ENCODE measurements around the gene LIFR.
"Not testable (repeated sequence)": the region's sequence is repeated elsewhere in the genome, so short reads cannot be mapped to it uniquely, and the experiment has no call there.

LIFR gene

DNA sequence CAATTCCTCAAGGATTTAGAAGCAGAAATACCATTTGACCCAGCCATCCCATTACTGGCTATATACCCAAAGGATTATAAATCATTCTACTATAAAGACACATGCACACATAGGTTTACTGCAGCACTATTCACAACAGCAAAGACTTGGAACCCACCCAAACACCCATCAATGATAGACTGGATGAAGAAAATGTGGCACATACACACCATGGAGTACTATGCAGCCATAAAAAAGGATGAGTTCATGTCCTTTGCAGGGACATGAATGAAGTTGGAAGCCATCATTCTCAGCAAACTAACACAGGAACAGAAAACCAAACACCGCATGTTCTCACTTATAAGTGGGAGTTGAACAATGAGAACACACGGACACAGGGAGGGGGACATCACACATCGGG is 39.8 kb downstream of the LIFR start:
- DNase-seq (ENCODE audit: low spot score): not testable (repeated sequence)

DNA sequence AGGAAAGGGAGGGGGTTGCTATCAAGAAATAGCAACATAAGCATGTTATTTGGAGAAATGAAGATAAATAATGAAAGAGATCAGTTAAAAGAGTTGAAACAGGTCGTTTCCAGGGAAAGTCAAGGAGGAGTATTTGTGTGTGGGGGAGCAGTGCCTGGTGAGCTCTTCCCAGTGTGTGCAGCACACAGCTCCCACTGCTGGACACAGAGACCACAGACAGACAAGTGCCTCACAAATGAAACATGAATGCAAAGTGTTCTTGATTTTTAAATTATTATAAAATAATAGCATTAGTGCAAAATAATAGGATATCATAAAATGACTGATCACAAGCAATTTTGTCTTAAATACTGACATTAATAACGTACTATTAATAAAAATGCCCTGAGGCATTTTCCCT is 40.8 kb downstream of the LIFR start:
- DNase-seq (ENCODE audit: low spot score): peak; percentile 18

GRCh38 chr5:38515092-38515491 is 41.4 kb downstream of the LIFR start:
- no peak for DNase-seq (ENCODE audit: low spot score)

GRCh38 chr5:38509185-38509584 is 47.3 kb downstream of the LIFR start:
- no peak for DNase-seq (ENCODE audit: low spot score)

DNA sequence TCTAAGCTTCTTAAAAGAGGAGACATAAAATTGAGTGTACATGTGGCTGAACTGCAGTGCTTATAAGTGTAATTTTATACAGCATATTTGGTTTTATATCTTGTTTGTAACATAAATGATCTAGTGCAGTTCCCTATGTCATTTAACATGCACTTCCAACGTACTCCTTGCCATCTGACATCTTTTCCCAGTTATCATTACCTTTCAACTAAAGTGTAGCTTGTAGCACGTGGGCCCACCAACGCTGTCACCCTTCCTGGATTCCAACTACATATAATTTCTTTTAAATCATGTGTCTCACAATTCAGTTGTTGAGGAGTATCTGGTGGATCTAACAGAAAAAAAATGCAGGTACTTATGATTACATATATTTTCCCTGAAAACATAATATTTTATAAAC is 50.1 kb downstream of the LIFR start:
- DNase-seq (ENCODE audit: low spot score): no peak

DNA sequence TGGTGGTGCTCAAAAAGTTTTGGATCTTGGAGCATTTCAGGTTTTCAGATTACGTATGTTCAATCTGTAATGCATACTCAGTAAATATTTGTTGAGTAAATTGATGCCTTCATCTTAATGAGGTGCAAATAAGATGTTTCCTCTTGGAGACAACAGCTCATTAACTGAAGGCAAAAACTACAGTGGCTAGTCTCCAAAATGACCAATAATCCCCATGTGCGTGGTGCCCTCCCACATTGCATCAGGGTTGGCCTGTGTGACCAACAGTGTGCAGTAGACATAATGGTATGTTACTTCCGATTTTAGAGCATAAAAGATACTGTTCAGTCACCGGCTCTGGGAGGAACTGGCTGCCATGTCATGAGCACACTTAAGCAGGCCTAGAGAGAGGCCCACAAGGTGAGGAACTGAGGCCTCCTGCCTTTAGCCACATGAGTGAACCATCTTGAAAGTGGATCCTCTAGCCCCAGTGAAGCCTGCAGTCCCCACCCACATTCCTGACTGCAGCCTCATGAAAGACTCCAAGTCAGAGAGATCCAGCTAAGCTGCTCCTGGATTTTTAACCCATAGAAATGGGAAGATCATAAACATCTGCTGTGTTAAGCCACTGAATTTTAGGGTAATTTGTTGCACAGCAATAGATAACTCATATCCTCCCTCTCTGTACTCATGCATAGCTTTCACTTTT is 55.7 kb downstream of the LIFR start:
- no peak for DNase-seq (ENCODE audit: low spot score)

GRCh38 chr5:38497946-38498345 is 58.5 kb downstream of the LIFR start:
- no peak for DNase-seq (ENCODE audit: low spot score)

- DNase-seq (ENCODE audit: low spot score): no peak
These were observed 61.7 kb downstream of the LIFR start for GRCh38 chr5:38494763-38495162.

DNA sequence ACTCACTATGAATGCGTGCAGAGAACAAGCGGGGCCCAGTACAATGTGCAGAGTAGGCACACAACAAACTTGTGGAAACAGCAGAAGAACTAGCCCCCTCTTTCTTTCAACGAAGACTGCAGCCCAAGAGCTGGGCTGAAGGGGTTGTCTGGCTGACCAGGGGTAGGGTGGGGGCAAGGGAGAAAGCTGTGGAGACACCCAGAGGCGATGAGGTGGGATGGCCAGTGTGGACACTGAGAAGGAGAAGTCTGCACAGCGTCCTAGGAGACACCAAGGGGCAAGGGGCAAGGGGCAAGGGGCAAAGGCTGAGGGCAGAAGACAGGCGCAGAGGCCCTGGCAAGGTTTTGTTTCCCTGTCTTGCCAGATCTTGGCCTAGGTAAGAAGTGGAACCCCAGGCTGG is 62.3 kb downstream of the LIFR start:
- DNase-seq (ENCODE audit: low spot score): no peak

DNA sequence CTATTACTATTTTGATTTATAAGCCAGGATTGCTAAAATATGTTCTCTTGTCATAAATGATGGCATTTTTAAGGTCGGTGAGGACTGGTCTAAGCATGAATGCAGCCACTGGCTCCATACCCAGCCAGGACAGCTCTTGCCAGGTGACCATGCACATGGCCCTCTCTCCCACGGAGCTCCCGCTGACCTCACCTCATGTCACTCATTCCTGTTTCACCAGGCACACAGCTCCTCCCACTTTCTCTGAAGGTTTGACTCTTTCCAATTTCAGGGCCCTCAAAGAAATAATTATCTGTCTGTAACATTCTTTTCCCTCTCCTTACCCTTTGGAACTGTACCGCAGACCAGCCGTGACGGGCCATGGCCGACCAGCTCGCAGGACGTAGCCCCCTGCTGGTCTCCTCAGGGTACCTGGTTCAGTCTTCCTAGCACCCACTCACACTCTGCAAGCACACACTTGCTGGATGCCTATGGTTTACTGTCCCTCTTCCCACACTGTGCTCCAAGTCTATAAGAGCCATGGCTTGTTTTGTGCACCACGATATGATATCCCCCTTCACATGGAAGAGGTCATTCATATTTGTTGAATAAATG is 72.5 kb downstream of the LIFR start:
- DNase-seq (ENCODE audit: low spot score): no peak

DNA sequence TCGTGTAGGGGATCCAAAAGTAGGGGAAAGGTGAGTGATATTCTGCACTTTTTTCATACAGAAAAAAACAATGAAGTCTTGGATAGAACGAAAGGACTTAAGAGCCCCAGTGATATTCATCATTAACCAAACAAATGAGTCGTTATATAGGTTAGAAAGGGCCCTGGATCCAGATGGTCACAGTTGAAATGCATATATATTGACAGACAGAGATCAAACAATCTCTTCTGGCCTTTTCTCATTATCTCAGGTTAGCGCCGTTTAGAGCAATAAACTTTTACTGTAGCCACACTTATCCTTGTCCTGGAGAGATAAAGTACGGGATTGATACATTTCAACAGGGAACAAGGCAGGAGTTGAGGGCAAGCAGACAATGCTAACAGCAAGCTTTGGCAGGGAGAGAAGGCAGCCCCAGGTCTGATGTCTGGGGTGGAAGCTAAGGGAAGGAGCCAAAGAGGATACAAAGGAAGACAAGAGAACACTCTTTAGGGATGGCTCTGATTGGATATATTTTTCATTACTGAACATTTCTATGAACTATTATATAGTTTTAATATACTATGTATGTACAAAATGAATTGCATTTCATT is 77.0 kb downstream of the LIFR start:
- DNase-seq (ENCODE audit: low spot score): no peak

DNA sequence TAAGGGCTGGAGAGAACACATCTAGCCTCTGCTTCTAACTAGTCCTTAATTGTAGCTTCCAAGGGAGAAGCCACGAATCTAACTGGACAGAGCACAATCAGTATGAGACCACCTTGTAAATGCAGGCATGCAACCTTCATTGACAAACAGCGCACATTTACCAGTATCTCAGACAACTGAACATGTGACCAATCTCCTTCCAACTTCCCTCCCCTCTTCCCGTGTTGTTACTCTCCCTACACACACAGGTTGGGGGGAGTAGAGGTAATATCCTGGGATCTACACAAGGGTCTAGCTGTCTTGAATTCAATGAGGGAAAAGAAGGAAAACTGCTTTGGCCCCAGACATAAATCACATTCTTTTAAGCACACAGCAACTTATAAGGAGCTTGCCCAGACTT is 77.6 kb downstream of the LIFR start:
- no peak for DNase-seq (ENCODE audit: low spot score)

DNA sequence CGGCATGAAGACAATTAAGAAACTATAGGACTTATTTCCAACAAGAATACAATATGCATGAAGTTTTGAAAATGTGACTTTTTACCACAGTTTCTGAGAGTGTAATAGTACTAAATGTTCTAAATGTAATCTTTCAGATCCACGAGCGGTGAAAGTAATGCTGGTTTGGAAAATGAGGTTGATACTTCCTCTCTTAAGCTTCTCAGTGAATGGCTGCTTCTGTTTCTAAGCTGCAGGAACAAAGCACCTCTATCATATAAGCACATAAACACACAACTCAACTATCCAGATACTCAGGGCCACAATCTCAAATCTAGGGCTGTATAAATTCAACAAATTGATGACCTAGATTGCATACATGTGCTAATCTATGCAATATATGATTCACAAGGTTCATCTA is 78.3 kb downstream of the LIFR start:
- DNase-seq (ENCODE audit: low spot score): no peak

DNA sequence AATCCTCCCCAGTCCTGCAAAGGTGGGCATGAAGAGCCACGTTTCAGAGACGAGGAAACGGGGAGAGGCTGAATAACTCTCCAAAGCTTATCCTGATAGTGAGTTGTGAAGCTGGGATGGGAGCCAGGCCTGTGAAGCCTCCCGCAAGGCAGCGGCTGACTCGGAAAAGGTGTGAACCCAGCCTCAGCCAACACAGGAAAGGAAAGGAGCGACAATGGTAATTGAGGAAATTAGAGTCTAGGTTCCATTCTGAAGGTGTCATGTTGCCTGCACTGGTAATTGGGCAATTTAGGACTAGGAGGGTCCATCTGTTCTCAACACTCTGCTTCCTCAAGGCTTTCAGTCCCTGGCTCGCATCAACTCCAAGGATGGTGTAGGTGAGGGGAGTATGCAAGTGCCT is 83.4 kb downstream of the LIFR start:
- DNase-seq (ENCODE audit: low spot score): peak; percentile 17

GRCh38 chr5:38472541-38472940 is 83.9 kb downstream of the LIFR start:
- DNase-seq (ENCODE audit: low spot score): no peak

DNA sequence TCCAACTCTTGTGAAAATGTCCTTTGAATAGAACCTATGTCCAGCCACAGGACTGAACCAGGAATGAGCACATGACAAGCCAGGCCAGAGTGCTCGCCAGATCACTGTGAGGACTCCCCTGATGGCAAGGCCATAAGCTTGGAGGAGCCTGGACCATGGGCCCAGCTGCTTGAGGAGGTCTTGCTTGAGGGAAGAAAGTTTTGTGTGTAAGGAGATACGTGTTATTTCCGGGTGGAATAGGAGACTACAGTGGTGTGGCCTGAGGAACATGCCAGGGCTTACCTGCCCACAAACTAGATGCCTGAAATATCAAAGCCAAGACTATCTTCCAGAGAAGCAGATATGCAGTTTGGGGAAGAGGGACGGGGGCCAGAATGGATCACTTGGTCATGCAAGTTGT is 84.7 kb downstream of the LIFR start:
- DNase-seq (ENCODE audit: low spot score): no peak

DNA sequence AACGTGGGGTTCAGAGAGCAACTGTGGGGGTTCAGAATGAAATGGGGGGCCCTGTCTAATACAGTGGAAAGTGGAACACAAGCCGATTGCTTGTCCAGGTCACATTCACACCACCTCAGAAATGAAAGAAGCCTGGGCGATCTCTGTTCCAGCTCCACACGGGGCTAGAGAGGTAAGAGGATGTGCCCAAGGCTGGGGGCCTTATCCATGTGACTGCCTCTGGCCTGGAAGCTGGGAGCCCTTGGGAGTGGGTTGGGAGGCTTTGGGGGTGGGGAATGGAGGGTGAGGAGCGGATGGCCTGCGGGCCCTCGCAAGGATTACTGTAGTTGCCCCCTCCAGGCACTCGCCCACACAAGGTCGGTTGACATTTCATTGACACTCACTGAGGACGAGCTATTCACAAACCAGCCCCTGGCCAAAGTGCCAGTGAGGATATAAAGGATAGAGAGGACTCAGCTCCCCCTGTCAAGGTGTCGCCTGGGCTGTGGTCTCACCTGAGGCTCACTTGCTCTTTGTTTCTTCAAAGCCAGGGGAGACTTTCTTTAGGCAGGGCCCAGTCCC is 86.7 kb downstream of the LIFR start:
- DNase-seq (ENCODE audit: low spot score): no peak

DNA sequence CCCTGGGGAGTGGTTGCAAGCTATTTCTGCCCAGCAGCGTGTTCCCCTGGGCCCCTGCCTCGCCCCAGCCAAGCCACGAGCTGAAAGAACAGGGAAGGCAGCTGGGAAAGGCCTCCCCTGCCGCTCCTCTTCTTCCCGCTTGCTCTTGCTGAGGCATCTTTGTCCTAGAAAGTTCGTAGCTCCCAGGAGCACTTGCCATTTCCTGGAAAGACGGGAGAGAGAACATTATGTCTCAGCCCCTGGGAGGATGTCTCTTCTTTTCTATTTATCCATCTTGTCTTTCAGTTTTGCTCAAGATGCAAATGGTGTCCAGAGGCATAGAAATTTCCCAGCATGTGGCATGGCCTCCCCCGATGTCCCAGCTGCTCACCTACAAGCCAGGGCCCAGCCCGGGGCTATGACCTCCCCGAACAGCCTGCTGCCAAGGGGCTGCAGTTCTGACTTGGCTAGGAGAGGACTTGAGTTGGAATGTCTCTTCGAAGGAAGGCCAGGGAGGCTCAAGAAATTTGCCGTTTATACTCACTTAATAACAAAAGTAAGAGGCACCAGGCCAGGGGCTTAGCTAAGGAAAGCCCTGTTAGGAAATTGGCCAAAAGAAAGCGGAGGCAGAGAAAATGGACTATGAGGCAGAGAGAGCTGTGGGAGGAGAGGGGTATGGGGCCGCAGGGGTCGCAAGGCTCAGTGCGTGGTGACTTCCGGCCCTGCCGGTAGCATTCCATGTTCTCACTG is 87.3 kb downstream of the LIFR start:
- no peak for DNase-seq (ENCODE audit: low spot score)

- DNase-seq (ENCODE audit: low spot score): no peak
These were observed 88.2 kb downstream of the LIFR start for GRCh38 chr5:38468202-38468673.

- peak; percentile 41 for DNase-seq (ENCODE audit: low spot score)
These were observed 88.9 kb downstream of the LIFR start for GRCh38 chr5:38467353-38468040.

DNA sequence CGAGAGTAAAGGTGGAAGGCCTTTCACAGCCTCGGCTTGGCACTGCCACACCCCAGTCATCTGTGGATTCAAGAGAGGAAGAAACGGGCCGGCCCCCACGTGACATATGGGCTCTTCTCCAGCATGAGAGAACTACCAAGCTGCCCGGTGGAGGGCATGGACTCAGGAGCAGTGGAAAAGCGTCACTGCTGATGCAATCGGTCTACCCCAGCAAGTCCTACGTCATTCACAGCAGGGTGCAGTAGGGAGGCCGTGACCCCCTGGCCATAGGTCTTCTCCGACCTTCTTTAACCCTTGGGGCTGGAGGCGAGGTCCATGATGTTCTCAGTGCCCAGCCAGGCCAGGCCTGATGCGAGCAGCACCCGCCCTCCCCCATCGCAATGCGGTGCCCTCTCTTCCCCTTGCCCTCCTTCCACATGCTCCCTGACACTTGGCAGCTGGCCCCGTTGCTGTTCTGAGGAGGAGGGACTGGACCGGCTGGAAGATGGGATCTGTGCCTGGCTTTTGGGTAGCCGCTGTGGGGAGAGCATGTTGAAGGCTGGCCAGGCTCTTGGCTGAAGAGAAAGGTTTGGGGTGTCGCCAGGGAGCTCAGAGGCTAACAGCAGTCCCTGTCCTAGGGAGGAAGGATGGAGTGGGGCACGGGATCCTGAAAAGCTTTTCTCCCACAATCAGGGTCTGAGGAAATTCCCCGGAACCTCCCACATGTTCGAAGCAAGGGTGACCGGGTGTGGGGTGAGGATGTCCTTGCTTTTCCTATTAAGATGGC is 89.8 kb downstream of the LIFR start:
- no peak for DNase-seq (ENCODE audit: low spot score)

All from iPS-NIHi11 (cell line).